ENCODE measurements around the gene VGLL4. TPM values are rescaled to one million over a fixed set of nuclear protein-coding genes. Genes with fewer than 3 reads are reported as not detected.

VGLL4 gene
- total RNA-seq, 1 experiment from 2014 or later, result 31.7 TPM

DNA sequence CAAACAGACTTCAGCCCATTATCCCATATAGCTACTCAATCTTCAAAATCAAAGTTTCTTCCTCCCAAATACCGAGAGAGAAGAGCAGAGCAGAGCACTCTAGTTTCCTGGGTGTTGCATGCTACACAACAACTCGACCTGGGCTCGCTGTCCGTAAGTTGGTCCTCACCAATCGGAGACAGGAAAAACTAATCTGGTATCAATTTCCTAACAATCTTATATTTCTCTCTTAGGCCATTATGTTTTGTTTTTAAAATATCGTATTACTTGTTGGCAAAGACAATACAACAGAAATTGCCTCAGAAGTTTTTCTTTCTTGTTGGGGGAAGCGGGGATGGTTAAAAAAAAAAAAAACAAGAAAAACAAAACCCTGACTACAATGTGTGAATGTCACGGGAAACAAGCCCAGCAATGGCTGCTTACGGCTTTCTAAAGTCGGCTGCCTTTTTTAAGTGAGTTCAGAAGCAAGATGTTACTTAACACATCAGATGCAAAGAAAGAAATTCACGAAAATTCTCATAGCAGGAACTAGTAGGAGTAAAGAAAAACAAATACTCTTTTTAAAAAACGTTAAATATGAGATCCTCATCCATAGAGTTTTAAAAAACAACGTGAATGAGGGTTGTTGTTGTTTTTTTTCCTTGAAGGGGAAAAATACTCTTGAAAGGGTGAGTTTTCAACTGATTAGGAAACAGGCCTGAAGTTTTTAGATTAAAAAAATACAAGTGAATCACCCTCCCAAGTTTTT is 1.9 kb downstream of the VGLL4 start:
- TSS peak; percentile 85 for BruUV-seq (replicated peaks)
- Mint-ChIP-seq H3K27ac (ENCODE audit: low read depth, unreplicated experiment) (peak overlapping the region; percentile 96), H3K9me3 (ENCODE audit: unreplicated experiment) (no peaks in the 10 kb centered on the region), H3K36me3 (ENCODE audit: insufficient read depth, unreplicated experiment) (peaks cover 11% of the 10 kb centered on the region), H3K27me3 (ENCODE audit: insufficient read depth, unreplicated experiment) (no peaks in the 10 kb centered on the region), H3K4me1 (ENCODE audit: insufficient read depth, unreplicated experiment) (peaks cover 38% of the 10 kb centered on the region), H3K4me3 (ENCODE audit: unreplicated experiment) (peak overlapping the region; percentile 93)
- POLR2A ChIA-PET, result interaction anchor here (0.6 to 1.5 kb wide), 10 partner anchors 17 to 252 kb away, joined by 3 to 8 read pairs (median 3); no protein-coding TSS in a partner anchor
- TF ChIP-seq, protein P1, sequence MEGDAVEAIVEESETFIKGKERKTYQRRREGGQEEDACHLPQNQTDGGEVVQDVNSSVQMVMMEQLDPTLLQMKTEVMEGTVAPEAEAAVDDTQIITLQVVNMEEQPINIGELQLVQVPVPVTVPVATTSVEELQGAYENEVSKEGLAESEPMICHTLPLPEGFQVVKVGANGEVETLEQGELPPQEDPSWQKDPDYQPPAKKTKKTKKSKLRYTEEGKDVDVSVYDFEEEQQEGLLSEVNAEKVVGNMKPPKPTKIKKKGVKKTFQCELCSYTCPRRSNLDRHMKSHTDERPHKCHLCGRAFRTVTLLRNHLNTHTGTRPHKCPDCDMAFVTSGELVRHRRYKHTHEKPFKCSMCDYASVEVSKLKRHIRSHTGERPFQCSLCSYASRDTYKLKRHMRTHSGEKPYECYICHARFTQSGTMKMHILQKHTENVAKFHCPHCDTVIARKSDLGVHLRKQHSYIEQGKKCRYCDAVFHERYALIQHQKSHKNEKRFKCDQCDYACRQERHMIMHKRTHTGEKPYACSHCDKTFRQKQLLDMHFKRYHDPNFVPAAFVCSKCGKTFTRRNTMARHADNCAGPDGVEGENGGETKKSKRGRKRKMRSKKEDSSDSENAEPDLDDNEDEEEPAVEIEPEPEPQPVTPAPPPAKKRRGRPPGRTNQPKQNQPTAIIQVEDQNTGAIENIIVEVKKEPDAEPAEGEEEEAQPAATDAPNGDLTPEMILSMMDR (IDR thresholded peaks at IDR 0.05; ENCODE audit: unreplicated experiment), result no peak
- CTCF ChIA-PET, result interaction anchor here (1.0 to 1.2 kb wide), 2 partner anchors 36 to 263 kb away, joined by 3 to 5 read pairs; no protein-coding TSS in a partner anchor
- DNase-seq (ENCODE audit: unreplicated experiment), result peak; percentile 55
- intact Hi-C loops (cut with micrococcal nuclease), result loop anchor here (1.0 to 5.0 kb wide), 4 partner anchors 41 to 263 kb away; no protein-coding TSS in a partner anchor

DNA sequence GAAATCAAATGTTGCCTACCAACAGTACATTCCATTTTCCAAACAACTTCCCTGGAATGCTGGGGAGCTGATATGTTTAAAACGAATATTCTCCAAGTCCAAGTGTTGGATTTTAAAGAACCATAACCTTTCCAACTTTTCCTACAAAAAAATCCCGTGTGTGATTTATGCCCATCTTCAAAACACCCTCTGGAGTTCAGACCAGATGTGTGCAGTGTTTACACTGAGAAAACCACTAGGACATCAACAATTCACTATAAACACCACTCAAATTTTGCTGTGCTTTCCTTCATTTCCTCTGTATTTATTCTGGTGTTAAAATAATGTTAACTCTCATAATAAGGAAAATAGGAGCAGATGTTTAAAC is 2.4 kb downstream of the VGLL4 start:
- intact Hi-C loops (cut with micrococcal nuclease), result loop anchor here (5.0 kb wide), 1 partner anchor 144 kb away; no protein-coding TSS in a partner anchor

DNA sequence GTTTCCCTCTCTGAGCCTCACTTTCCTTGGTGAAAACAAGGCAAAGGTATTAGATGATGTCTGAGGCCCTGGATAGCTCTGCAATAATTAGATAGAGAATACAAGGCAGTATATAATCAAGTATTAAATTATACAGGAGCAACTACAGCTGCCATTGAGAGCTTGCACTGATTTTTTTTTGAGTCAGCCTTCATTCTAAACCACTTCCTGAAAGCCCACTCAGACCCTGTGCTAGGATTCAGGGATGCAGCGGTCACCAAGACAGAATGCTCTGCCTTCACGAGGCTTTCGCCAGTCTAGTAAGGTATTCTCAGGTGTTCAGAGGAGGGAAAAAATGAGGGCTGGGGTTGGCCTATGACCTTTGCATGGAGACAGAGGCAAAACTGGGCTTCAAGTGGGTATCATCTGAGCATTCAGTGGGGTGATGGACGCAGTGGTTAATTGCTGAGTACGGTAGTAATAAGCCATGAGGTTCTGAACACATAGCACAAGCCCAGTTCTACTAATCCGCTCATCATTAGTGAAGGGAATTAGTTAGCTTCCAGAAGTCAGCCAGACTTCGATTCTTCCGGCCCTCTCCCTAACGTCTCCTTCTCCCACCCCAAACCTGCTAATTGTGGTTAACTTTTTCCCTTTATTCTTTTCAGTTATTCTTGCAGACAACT is 3.6 kb downstream of the VGLL4 start:
- Mint-ChIP-seq H3K27me3 (ENCODE audit: insufficient read depth, unreplicated experiment) (no peaks in the 10 kb centered on the region), H3K9me3 (ENCODE audit: unreplicated experiment) (no peaks in the 10 kb centered on the region), H3K36me3 (ENCODE audit: insufficient read depth, unreplicated experiment) (peaks cover 11% of the 10 kb centered on the region), H3K4me1 (ENCODE audit: insufficient read depth, unreplicated experiment) (peaks cover 52% of the 10 kb centered on the region), H3K27ac (ENCODE audit: low read depth, unreplicated experiment) (peak overlapping the region; percentile 96), H3K4me3 (ENCODE audit: unreplicated experiment) (peak overlapping the region; percentile 65)
- no TSS peak for BruUV-seq (replicated peaks)
- TF ChIP-seq, protein P1 (IDR thresholded peaks at IDR 0.05; ENCODE audit: unreplicated experiment), result no peak
- ChIA-PET CTCF (interaction anchor here (0.5 to 3.6 kb wide), 4 partner anchors 77 to 261 kb away, joined by 3 to 14 read pairs (median 4); no protein-coding TSS in a partner anchor), POLR2A (interaction anchor here (0.6 to 1.5 kb wide), 2 partner anchors 78 to 101 kb away, joined by 3 to 8 read pairs; no protein-coding TSS in a partner anchor)
- DNase-seq (ENCODE audit: unreplicated experiment), result no peak
- intact Hi-C loops (cut with micrococcal nuclease), result loop anchor here (5.0 kb wide), 1 partner anchor 143 kb away; no protein-coding TSS in a partner anchor

More for the DNA sequence above, 2.4 kb downstream of the VGLL4 start:
- H3K36me3 Mint-ChIP-seq (ENCODE audit: insufficient read depth, unreplicated experiment), result peaks cover 11% of the 10 kb centered on the region
- BruUV-seq (replicated peaks), result no TSS peak
- TF ChIP-seq, protein P1 (IDR thresholded peaks at IDR 0.05; ENCODE audit: unreplicated experiment), result no peak
- no peaks in the 10 kb centered on the region for H3K9me3 Mint-ChIP-seq (ENCODE audit: unreplicated experiment)
- H3K4me1 Mint-ChIP-seq (ENCODE audit: insufficient read depth, unreplicated experiment), result peaks cover 42% of the 10 kb centered on the region
- ChIA-PET POLR2A (interaction anchor here (0.6 to 1.5 kb wide), 12 partner anchors 17 to 881 kb away, joined by 3 to 8 read pairs (median 3); no protein-coding TSS in a partner anchor), CTCF (interaction anchor here (0.6 to 1.2 kb wide), 3 partner anchors 35 to 262 kb away, joined by 3 to 5 read pairs (median 3); no protein-coding TSS in a partner anchor)
- H3K4me3 Mint-ChIP-seq (ENCODE audit: unreplicated experiment), result peak overlapping the region; percentile 93
- no peak for DNase-seq (ENCODE audit: unreplicated experiment)
- H3K27ac Mint-ChIP-seq (ENCODE audit: low read depth, unreplicated experiment), result peak overlapping the region; percentile 96
- no peaks in the 10 kb centered on the region for H3K27me3 Mint-ChIP-seq (ENCODE audit: insufficient read depth, unreplicated experiment)
